Epithelial cell of esophagus (primary cell): ENCODE data around the gene LCE6A.
A peak's percentile ranks its signal among the peaks of the same experiment; 100 is the strongest.

Source experiments
- DNase-seq: peaks from one replicate; pipeline ENCODE4 v3.0.0; 2010; ENCODE audit warnings: low read depth
- H3K4me3 ChIP-seq: 2 replicates; pipeline ENCODE4 v1.5.1; 2011; ENCODE audit warnings: mild to moderate bottlenecking, low read length, control low read depth
- CTCF ChIP-seq: IDR thresholded peaks from 2 replicates; pipeline ENCODE4 v1.5.1; 2011; ENCODE audit warnings: low read depth, mild to moderate bottlenecking, low read length, control low read depth, inconsistent platforms; ENCODE audit not compliant: insufficient read depth; ENCODE audit errors: missing control alignments

The LCE6A gene

GRCh38 chr1:152859696-152860095 is 17.0 kb downstream of the LCE6A start, which contains the start of gene LCE7A:
TSS of gene LCE7A (plus strand) at chr1:152859996. CDS start at chr1:152860698, 702 bp downstream.
- TF ChIP-seq CTCF = no peak
- DNase-seq = no peak
- H3K4me3 ChIP-seq = no peak within 1 kb of the TSS

- no peak for DNase-seq
- H3K4me3 ChIP-seq = no peak overlapping the region
- TF ChIP-seq CTCF = no peak
Measured at GRCh38 chr1:152860129-152860528, 17.5 kb downstream of the LCE6A start.

GRCh38 chr1:152861374-152861773 is 18.7 kb downstream of the LCE6A start:
- TF ChIP-seq CTCF = no peak
- no peak overlapping the region for H3K4me3 ChIP-seq
- DNase-seq = no peak

- no peak for DNase-seq
- no peak for TF ChIP-seq CTCF
- H3K4me3 ChIP-seq = no peak overlapping the region
Measured at GRCh38 chr1:152864443-152864842, 21.8 kb downstream of the LCE6A start.

GRCh38 chr1:152866321-152866720 is 23.7 kb downstream of the LCE6A start:
- no peak overlapping the region for H3K4me3 ChIP-seq
- DNase-seq = peak; percentile 52
- no peak for TF ChIP-seq CTCF

- no peak overlapping the region for H3K4me3 ChIP-seq
- peak; percentile 93 for TF ChIP-seq CTCF
- peak; percentile 77 for DNase-seq
Measured at GRCh38 chr1:152869808-152870419, 27.3 kb downstream of the LCE6A start.
